ENCODE measurements around the gene FAM78A.

Gene FAM78A

DNA sequence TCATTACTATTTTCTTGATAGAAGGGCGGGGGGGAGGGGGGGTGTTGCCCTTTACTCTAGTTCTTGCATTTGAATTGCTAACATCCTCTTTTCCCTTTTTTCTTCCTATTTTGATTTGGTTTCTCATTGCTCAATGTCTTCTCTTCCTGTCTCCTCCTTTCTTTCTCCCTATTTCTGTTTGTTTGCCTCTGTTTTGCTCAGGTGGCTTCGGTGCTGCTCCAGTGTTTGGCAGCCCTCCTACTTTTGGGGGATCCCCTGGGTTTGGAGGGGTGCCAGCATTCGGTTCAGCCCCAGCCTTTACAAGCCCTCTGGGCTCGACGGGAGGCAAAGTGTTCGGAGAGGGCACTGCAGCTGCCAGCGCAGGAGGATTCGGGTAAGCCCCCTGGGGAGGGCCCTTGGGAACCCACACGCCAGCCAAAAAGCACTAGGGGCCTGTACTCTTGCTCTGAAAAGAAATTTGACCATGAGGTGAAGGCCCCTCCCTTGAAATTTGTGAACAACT lies 48.3 kb downstream of the FAM78A start:
- peaks cover 3% of the 10 kb centered on the region for H3K4me1 ChIP-seq
- H3K27me3 ChIP-seq = no peaks in the 10 kb centered on the region
- no peak overlapping the region for H3K4me3 ChIP-seq (ENCODE audit: low read depth, low read length)
- H3K9me3 ChIP-seq = no peaks in the 10 kb centered on the region
- TF ChIP-seq, protein P1, sequence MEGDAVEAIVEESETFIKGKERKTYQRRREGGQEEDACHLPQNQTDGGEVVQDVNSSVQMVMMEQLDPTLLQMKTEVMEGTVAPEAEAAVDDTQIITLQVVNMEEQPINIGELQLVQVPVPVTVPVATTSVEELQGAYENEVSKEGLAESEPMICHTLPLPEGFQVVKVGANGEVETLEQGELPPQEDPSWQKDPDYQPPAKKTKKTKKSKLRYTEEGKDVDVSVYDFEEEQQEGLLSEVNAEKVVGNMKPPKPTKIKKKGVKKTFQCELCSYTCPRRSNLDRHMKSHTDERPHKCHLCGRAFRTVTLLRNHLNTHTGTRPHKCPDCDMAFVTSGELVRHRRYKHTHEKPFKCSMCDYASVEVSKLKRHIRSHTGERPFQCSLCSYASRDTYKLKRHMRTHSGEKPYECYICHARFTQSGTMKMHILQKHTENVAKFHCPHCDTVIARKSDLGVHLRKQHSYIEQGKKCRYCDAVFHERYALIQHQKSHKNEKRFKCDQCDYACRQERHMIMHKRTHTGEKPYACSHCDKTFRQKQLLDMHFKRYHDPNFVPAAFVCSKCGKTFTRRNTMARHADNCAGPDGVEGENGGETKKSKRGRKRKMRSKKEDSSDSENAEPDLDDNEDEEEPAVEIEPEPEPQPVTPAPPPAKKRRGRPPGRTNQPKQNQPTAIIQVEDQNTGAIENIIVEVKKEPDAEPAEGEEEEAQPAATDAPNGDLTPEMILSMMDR (IDR thresholded peaks at IDR 0.05; ENCODE audit: low read depth, low read length) = no peak
- no peak for DNase-seq
- H3K36me3 ChIP-seq = peaks cover 25% of the 10 kb centered on the region

DNA sequence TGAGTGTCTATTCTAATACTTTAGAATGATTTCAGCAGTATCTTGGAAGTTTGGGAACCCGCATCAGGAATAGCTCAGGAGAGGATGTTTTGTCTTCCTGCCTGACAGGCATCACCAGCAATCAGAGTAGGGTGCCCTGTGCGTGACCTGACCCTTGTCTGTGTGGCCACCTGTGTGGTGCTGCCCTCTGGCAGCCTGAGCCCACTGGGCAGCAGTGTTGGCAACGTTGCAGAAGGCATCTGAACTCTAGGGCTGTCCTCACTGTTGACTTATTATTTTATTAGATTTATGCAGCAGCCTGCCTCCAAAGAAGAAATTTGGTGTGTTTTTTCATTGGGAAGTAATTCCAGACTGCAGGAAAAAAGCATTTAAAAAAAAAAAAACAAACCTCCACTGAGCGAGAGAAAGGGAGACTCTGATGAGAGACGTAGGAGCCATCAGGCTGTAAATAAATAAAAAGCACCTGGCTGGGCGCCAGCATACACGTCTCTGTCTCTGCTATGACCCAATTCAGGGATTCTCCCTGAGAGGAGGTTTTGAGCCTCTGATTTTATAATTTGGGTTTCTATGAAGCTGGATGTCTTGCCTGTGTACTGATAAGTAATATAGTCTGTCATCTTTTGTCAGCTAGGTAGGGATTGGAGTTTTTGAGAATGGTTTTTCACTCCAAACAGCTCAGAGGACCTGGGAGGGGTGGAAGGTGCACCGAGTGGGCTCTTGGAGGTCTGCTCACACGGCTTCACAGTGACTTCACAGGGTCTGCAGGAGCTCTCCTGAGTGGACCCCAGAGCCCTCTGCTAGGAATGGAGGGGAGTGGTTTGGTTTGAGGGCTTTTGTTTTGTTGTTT lies 49.0 kb downstream of the FAM78A start:
- TF ChIP-seq, protein P1 (IDR thresholded peaks at IDR 0.05; ENCODE audit: low read depth, low read length) = no peak
- Histone ChIP-seq H3K4me3 (ENCODE audit: low read depth, low read length) (no peak overlapping the region), H3K36me3 (peaks cover 21% of the 10 kb centered on the region), H3K27me3 (no peaks in the 10 kb centered on the region), H3K4me1 (peaks cover 3% of the 10 kb centered on the region), H3K9me3 (no peaks in the 10 kb centered on the region)
- DNase-seq = peak; percentile 46

DNA sequence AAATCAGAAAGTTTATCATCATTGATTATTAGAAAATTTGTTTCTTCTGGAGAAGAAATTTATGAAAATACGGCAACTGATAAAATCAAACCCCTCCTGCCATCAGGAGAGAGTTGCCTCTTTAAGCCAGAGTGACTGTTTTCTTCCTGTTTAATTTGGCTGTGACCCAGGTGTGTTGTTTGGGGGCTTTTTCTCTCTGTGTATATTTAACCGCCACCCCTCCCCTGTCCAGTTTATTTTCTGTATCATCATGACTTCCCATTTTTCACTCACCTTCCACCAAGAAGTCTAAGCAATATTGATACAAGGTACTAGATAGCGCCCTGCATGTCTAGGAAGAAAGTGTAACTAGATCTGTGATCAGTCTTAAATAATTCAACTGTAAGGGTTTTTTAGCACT lies 50.1 kb downstream of the FAM78A start:
- peaks cover 3% of the 10 kb centered on the region for H3K4me1 ChIP-seq
- no peak overlapping the region for H3K4me3 ChIP-seq (ENCODE audit: low read depth, low read length)
- no peaks in the 10 kb centered on the region for H3K27me3 ChIP-seq
- peaks cover 18% of the 10 kb centered on the region for H3K36me3 ChIP-seq
- DNase-seq = no peak
- no peaks in the 10 kb centered on the region for H3K9me3 ChIP-seq
- TF ChIP-seq, protein P1 (IDR thresholded peaks at IDR 0.05; ENCODE audit: low read depth, low read length) = no peak

DNA sequence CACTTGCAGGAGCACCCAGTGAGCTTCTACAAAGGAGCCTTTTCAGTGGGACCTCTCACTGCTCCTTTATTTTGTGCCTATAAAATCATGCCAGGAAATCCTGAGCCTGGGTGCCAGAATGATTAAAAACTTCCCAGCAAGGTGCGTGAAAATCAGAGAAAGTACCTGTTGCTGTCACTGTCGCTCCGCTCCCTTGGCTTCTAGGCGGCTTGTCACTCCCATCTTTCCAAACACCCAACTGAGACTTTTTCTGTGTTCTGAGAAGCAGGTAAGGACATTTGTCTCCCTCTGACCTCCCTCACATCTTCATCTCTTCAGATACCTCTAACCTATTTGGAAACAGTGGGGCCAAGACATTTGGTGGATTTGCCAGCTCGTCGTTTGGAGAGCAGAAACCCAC lies 53.9 kb downstream of the FAM78A start:
- Histone ChIP-seq H3K4me3 (ENCODE audit: low read depth, low read length) (no peak overlapping the region), H3K27me3 (no peaks in the 10 kb centered on the region), H3K4me1 (peaks cover 3% of the 10 kb centered on the region), H3K36me3 (peaks cover 1% of the 10 kb centered on the region), H3K9me3 (no peaks in the 10 kb centered on the region)
- DNase-seq = no peak
- TF ChIP-seq, protein P1 (IDR thresholded peaks at IDR 0.05; ENCODE audit: low read depth, low read length) = no peak

DNA sequence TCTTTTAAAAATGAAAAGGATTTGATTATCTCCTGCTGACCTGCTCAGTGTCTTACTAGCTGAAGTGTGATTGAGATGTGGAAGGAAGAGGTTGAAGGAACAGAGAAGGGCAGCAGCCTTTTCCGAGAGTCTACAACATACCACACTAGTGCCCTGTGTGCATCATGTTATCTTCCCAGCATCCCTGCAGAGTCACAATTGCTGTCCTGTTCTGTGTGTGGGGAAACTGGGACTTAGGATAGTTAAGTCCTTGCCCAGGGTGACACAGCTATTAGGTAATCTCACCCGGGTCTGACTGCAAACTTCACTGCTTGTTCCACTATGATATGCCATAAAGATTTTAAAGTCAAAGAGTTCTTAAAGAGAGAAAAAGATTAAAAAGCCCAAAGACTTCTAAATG lies 55.8 kb downstream of the FAM78A start:
- Histone ChIP-seq H3K27me3 (no peaks in the 10 kb centered on the region), H3K4me3 (ENCODE audit: low read depth, low read length) (no peak overlapping the region), H3K9me3 (no peaks in the 10 kb centered on the region), H3K4me1 (no peaks in the 10 kb centered on the region), H3K36me3 (peaks cover 6% of the 10 kb centered on the region)
- DNase-seq = no peak
- TF ChIP-seq, protein P1 (IDR thresholded peaks at IDR 0.05; ENCODE audit: low read depth, low read length) = no peak

DNA sequence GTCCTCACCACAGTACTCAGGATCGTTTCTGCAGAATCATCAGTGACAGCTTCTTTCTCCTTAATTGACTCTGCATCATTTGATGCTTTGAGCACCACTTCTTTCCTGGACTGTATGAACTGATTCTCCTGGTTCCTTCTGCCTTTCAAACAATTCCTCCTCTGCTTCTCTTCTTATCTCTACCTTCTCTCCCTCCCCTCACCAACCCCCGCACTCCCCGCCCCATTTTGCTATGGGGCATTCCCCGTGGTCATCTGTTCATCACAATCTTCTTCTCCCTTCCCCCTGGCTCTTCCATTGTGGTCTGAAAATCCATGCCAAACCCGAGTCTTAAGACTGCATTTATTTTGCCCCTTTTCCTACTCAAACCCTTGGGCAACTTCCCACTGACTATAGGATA lies 57.9 kb downstream of the FAM78A start:
- H3K4me3 ChIP-seq (ENCODE audit: low read depth, low read length) = no peak overlapping the region
- TF ChIP-seq, protein P1 (IDR thresholded peaks at IDR 0.05; ENCODE audit: low read depth, low read length) = no peak
- no peak for DNase-seq
- H3K27me3 ChIP-seq = no peaks in the 10 kb centered on the region
- H3K4me1 ChIP-seq = no peaks in the 10 kb centered on the region
- H3K9me3 ChIP-seq = no peaks in the 10 kb centered on the region
- H3K36me3 ChIP-seq = peaks cover 6% of the 10 kb centered on the region
